ENCODE data around the gene RADIL.

DNA sequence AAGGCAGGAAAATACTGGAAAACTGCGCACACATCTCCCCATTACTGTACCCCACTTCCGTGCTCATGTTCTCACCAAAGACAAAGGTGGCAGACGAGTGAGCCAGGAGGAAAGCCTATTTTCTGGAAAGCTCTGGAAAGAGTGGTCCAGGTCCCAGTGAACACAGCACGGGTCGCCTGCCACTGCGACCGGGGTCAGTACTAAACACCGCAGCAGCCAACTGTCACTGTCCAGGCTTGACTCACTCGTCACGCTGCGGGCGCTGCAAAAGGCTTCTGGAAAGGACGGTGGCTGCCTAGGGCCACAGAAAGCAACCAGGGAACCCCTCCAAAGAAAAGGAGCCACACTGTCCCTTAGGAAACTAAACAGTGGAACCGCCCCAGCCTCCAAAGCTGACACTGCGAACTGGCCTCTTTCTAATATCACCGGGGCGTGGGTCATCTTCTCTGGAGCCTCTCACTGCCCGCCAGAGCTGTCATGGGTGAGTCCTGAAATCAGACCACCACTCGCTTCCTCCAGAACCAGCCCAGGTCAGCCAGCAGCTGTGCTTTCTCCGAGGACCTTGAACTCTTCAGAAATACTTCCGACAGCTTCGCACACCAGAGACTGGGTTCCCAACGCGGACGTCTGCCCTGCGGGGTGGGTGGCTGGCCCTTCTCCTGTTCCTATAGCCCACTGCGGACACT, 4.0 kb downstream of the RADIL start:
- no peak; the same call in 1 of the 2 replicates for TF ChIP-seq GATA2 (IDR thresholded peaks at IDR 0.05; ENCODE audit: low read depth, low read length)
- TF ChIP-seq GATA3 (IDR thresholded peaks at IDR 0.05; ENCODE audit: low read depth, low read length): no peak

All from SH-SY5Y (cell line).